RWPE2 (cell line): ENCODE measurements around the gene KLHL29.

Source experiments
- ATAC-seq: fragments of 200-7000 bp; cut with Tn5 transposase; 3 replicates; pipeline ENCODE4 v1.9.1; 2021; ENCODE audit warnings: low read depth
- DNase-seq: peaks from one replicate; pipeline ENCODE4 v3.0.0-alpha.2; 2020; ENCODE audit warnings: low spot score
- H3K27ac ChIP-seq: fragments of 450-650 bp; 2 replicates; pipeline ENCODE4 v1.5.1; 2017; ENCODE audit warnings: mild to moderate bottlenecking; ENCODE audit not compliant: poor library complexity, severe bottlenecking
- H3K27me3 ChIP-seq: fragments of 250-450 bp; sonication (Bioruptor Pico); 2 replicates; pipeline ENCODE4 v1.5.1; 2021; ENCODE audit warnings: mild to moderate bottlenecking, moderate library complexity; ENCODE audit not compliant: insufficient read depth, poor library complexity, severe bottlenecking
- H3K36me3 ChIP-seq: fragments of 250-450 bp; sonication (Bioruptor Pico); 2 replicates; pipeline ENCODE4 v1.5.1; 2020; ENCODE audit warnings: low read depth, mild to moderate bottlenecking, moderate library complexity
- H3K4me1 ChIP-seq: fragments of 250-450 bp; sonication (Bioruptor Pico); 2 replicates; pipeline ENCODE4 v1.5.1; 2021; ENCODE audit warnings: mild to moderate bottlenecking, moderate library complexity; ENCODE audit not compliant: insufficient read depth, poor library complexity, severe bottlenecking
- H3K4me3 ChIP-seq: fragments of 250-450 bp; sonication (Bioruptor Pico); 2 replicates; pipeline ENCODE4 v1.5.1; 2021; ENCODE audit warnings: mild to moderate bottlenecking, moderate library complexity; ENCODE audit not compliant: severe bottlenecking
- H3K9me3 ChIP-seq: fragments of 250-450 bp; sonication (Bioruptor Pico); 2 replicates; pipeline ENCODE4 v1.5.1; 2021; ENCODE audit warnings: mild to moderate bottlenecking, moderate library complexity; ENCODE audit not compliant: severe bottlenecking
- CTCF ChIP-seq: fragments of 450-650 bp; IDR thresholded peaks from one replicate; pipeline ENCODE4 v1.5.1; 2017; ENCODE audit warnings: mild to moderate bottlenecking, moderate library complexity; ENCODE audit not compliant: poor library complexity, severe bottlenecking

Gene KLHL29

GRCh38 chr2:23561544-23561943, 176.6 kb downstream of the KLHL29 start:
- Histone ChIP-seq H3K4me3 (no peak overlapping the region), H3K27me3 (no peaks in the 10 kb centered on the region), H3K9me3 (no peaks in the 10 kb centered on the region), H3K4me1 (peaks cover 17% of the 10 kb centered on the region), H3K36me3 (no peaks in the 10 kb centered on the region), H3K27ac (no peak overlapping the region)
- DNase-seq: no peak
- ATAC-seq: no peak
- no peak for TF ChIP-seq CTCF

DNA sequence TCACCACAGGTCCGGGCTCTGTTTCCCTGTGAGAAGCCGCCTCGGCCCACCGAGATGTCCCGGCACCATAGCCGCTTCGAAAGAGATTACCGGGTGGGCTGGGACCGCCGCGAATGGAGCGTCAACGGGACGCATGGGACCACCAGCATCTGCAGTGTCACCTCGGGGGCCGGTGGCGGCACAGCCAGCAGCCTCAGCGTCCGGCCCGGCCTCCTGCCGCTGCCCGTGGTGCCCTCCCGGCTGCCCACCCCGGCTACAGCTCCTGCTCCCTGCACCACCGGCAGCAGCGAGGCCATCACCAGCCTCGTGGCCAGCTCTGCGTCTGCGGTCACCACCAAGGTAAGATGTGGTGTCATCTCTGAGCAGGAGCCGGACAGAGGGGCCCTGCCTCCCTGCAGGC, 177.2 kb downstream of the KLHL29 start:
- H3K4me1 ChIP-seq: peaks cover 17% of the 10 kb centered on the region
- no peaks in the 10 kb centered on the region for H3K27me3 ChIP-seq
- ATAC-seq (no peak), DNase-seq (no peak)
- H3K9me3 ChIP-seq: no peaks in the 10 kb centered on the region
- H3K36me3 ChIP-seq: no peaks in the 10 kb centered on the region
- H3K4me3 ChIP-seq: no peak overlapping the region
- H3K27ac ChIP-seq: no peak overlapping the region
- no peak for TF ChIP-seq CTCF

DNA sequence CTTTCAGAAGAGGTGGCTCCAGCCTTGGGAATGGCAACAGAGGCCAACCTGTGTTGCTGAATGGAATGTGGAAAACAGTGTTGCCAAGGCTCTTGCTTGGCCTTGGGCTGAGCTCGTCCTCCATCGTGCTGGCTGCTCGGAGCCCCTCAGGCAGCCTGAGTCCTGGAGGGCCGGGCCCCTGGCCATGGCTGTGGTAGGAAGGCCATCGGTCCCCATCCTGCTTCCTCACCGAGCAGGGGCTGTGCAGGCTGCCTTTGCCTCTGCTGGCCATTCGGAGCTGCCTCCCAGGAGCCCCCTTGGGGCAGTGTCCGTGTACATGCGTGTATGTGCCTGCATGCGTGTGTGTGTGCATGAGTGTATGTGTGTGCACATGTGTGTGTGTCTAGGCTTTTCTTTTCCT, 178.2 kb downstream of the KLHL29 start:
- Histone ChIP-seq H3K36me3 (no peaks in the 10 kb centered on the region), H3K4me3 (no peak overlapping the region), H3K9me3 (no peaks in the 10 kb centered on the region), H3K27me3 (no peaks in the 10 kb centered on the region), H3K4me1 (peaks cover 17% of the 10 kb centered on the region), H3K27ac (no peak overlapping the region)
- TF ChIP-seq CTCF: no peak
- ATAC-seq (no peak), DNase-seq (no peak)

DNA sequence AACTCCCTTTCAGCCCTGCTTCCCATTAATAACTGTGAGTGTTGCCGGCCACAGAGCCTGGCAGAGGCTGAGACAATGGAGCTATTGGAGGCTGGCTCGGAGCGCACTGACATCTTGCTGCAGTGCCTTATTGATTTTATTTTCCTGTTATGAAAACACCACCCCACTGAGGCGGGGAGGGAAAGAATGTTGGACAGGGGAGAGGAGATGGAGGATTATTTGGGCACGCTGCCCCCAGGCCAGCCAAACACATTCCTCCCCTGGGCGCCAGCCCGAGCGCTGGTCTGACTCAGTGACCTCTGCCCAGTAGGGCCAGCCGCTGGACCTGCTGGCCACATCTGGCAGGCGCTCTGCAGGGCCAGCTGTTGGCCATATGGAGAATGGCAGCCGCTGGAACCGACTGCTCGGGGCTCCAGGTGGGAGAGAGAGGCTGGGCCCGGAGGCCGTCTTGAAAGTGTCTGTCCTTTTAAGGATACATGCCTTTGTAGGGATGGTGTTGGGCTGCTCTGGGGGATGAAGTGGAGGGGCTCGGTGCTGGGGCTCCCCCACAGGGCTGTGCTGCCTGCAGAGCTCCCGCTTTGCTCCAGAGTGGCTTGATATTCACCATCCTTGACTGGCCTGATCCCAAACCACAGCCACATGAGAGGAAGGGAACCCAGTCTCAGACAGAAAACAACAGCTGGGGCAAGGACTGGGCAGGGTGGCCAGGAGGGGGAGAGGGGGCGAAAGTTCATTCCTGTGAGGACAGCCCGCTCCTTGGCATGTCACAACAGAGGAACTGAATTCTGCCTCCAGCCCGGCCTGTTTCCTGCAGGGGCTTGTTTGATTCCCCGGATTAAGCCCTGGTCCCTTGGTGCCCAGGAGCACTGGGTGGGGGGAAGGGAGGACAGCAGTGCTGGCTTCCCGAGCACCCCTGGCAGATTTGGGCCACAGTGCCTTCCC, 179.0 kb downstream of the KLHL29 start:
- no peak for TF ChIP-seq CTCF
- Histone ChIP-seq H3K36me3 (no peaks in the 10 kb centered on the region), H3K27ac (peak overlapping the region; percentile 45), H3K9me3 (no peaks in the 10 kb centered on the region), H3K27me3 (no peaks in the 10 kb centered on the region), H3K4me3 (no peak overlapping the region), H3K4me1 (peaks cover 17% of the 10 kb centered on the region)
- DNase-seq (no peak), ATAC-seq (peak; percentile 53)

- DNase-seq: no peak
- H3K27ac ChIP-seq: peak overlapping the region; percentile 45
- no peaks in the 10 kb centered on the region for H3K9me3 ChIP-seq
- no peaks in the 10 kb centered on the region for H3K27me3 ChIP-seq
- ATAC-seq: peak; percentile 60
- no peaks in the 10 kb centered on the region for H3K36me3 ChIP-seq
- peaks cover 17% of the 10 kb centered on the region for H3K4me1 ChIP-seq
- TF ChIP-seq CTCF: no peak
- H3K4me3 ChIP-seq: no peak overlapping the region
Observed at GRCh38 chr2:23564615-23564960, 179.6 kb downstream of the KLHL29 start.
